Prostate gland (tissue), 2 donors: ENCODE results near the gene POLR3E. TPM values are rescaled to one million over a fixed set of nuclear protein-coding genes. Genes with fewer than 3 reads are reported as not detected.

ENCODE experiments used
- DNase-seq: peaks from one replicate; pipeline ENCODE4 v3.0.0-alpha.2; 2019; ENCODE audit warnings: low spot score
- H3K27ac ChIP-seq, 2 donors: fragments of 200-600 bp; sonication (generic); 2 replicates each; pipeline ENCODE4 v1.5.1; 2017 to 2019
- H3K27me3 ChIP-seq: fragments of 200-600 bp; sonication (generic); replicated peaks from 2 replicates; pipeline ENCODE4 v1.5.1; 2019; ENCODE audit not compliant: insufficient read depth
- H3K36me3 ChIP-seq, 2 donors: fragments of 200-600 bp; sonication (generic); 1 replicate in 1 of 2; 2 replicates in 1 of 2; pipeline versions ENCODE4 v1.5.1 to v1.8.1; 2017 to 2019
- H3K4me1 ChIP-seq: fragments of 200-600 bp; sonication (generic); replicated peaks from 2 replicates; pipeline ENCODE4 v1.5.1; 2019
- H3K4me3 ChIP-seq, 2 donors: fragments of 200-600 bp; sonication (generic); 2 replicates each; pipeline ENCODE4 v1.5.1; 2017 to 2019
- H3K9me3 ChIP-seq: fragments of 200-600 bp; sonication (generic); 2 replicates; pipeline ENCODE4 v1.5.1; 2017
- POLR2A ChIP-seq: fragments of 450-650 bp; IDR thresholded peaks from one replicate; pipeline ENCODE4 v1.6.1; 2016; ENCODE audit warnings: antibody characterized with exemption, mild to moderate bottlenecking
- POLR2AphosphoS5 ChIP-seq: sonication (generic); formaldehyde crosslinking; IDR thresholded peaks from one replicate; pipeline ENCODE4 v1.6.1; 2017; ENCODE audit warnings: antibody characterized with exemption
- WGBS: methylation state at CpG from one replicate; pipeline ENCODE4 v1.1.5; 2018; 5-methylcytosine and 5-hydroxymethylcytosine counted together
- intact Hi-C: fragments of 100-400 bp; cut with DNase I; formaldehyde crosslinking; loops from one replicate; pipeline ENCODE4 v1.14.2; 2022
- total RNA-seq, 2 donors: library from RNA; depleted of rRNA; stranded (reverse); fragments of >200 nt; gene quantifications; one replicate each; pipeline ENCODE4 v1.1.0, GENCODE V29; 2016
- TF ChIP-seq, protein P1 (sequence below), 4 experiments: fragments of 200-600 bp in 2 of 4; fragments of 450-650 bp in 2 of 4; sonication (generic) in 2 of 4; IDR thresholded peaks; 1 replicate in 3 of 4; 2 replicates in 1 of 4; pipeline ENCODE4 v1.5.1; 2016 to 2019; ENCODE audit warnings: antibody characterized with exemption in 4 of 4, mild to moderate bottlenecking in 2 of 4, moderate library complexity in 2 of 4

The POLR3E gene
- total RNA-seq, 2 donors from 2014 or later = 52.3 to 61.7 TPM

DNA sequence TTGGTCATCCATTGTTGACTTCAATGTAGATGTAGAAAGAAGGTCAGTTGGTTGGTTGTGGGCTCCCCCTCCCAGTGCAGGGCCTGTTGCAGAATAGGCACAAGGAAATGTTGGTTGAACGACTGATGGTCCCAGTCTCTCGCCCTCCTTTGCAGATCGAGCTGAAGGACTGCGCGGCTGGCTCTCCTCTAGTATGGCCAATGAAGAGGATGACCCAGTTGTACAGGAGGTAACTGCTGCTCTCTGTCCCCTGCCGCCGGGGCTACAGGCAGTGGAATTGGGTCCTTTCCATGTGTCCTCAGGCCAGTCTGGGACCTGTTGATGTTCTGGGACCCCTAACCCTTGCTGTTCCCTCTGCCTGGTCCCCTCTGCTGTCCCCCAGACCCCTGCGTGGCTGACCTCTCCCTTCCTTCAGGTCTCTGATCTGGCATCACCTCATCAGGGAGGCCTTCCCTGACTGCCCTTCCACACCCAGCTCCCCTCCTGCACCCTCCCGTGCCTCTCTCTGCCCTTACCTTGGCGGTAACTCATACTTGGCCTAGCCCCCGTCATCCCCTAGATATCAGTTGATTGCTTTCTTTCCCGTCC, 5.7 kb downstream of the POLR3E start:
- Histone ChIP-seq H3K9me3 (no peaks in the 10 kb centered on the region), H3K4me1 (peaks cover 5% of the 10 kb centered on the region), H3K27me3 (no peaks in the 10 kb centered on the region), H3K27ac (no peak overlapping the region), H3K36me3 (peaks cover 0 to 5% of the 10 kb centered on the region in 2 donors), H3K4me3 (no peak overlapping the region)
- whole genome bisulfite sequencing = 95% methylated on average over 12 of the region's 12 CpGs
- intact Hi-C loops = no loop called here
- TF ChIP-seq POLR2AphosphoS5 (no peak), POLR2A (no peak)
- TF ChIP-seq, protein P1, sequence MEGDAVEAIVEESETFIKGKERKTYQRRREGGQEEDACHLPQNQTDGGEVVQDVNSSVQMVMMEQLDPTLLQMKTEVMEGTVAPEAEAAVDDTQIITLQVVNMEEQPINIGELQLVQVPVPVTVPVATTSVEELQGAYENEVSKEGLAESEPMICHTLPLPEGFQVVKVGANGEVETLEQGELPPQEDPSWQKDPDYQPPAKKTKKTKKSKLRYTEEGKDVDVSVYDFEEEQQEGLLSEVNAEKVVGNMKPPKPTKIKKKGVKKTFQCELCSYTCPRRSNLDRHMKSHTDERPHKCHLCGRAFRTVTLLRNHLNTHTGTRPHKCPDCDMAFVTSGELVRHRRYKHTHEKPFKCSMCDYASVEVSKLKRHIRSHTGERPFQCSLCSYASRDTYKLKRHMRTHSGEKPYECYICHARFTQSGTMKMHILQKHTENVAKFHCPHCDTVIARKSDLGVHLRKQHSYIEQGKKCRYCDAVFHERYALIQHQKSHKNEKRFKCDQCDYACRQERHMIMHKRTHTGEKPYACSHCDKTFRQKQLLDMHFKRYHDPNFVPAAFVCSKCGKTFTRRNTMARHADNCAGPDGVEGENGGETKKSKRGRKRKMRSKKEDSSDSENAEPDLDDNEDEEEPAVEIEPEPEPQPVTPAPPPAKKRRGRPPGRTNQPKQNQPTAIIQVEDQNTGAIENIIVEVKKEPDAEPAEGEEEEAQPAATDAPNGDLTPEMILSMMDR (IDR thresholded peaks at IDR 0.05) = no peak
- DNase-seq = no peak

DNA sequence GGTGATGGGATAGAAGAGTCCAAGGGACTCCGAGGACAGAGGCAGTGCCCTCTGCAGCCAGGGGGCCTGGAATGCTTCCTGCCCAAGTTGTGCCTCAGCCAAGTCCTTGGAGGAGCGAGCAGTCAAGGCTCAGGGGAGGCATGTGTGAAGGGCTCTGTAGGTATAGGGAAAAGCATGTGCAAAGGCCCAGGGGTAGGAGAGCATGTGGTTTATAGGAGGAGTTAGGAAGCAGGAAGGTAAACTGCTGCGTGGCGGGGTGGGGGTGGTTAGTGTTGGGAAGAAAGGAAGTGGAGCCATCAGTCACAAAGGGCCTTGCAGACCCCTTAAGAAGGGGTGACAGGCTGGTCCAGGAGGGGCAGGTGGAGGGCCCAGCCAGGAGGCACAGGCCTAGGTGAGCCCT, 7.2 kb downstream of the POLR3E start:
- Histone ChIP-seq H3K4me3 (no peak overlapping the region), H3K4me1 (no peaks in the 10 kb centered on the region), H3K36me3 (peaks cover 5 to 10% of the 10 kb centered on the region in 2 donors), H3K9me3 (no peaks in the 10 kb centered on the region), H3K27me3 (no peaks in the 10 kb centered on the region), H3K27ac (no peak overlapping the region)
- intact Hi-C loops = no loop called here
- no peak for TF ChIP-seq POLR2AphosphoS5
- TF ChIP-seq POLR2A = no peak
- TF ChIP-seq, protein P1 (IDR thresholded peaks at IDR 0.05) = no peak
- WGBS = 97% methylated on average over 4 of the region's 4 CpGs
- no peak for DNase-seq

DNA sequence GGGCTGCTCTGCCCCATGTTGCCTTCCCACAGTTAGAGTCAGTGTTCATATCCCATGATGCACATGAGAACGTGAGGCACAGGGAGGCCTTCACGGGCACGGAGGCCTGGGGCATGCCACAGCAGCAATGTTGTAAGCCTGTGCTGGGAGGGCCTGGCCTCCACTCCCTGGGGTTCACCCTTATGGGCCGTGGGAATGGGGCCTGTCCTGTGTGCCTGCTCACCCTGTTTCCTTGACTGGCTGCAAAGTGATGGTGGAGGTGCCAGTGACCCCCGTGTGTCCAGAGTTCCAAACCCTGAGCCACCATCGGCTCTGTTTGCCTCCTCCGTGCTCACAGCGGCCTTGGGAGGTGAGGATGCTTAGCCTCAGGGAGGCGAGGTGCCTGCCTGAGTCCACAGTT, 9.6 kb downstream of the POLR3E start:
- 87% methylated on average over 9 of the region's 9 CpGs for WGBS
- H3K36me3 ChIP-seq = peaks cover 10 to 16% of the 10 kb centered on the region in 2 donors
- intact Hi-C loops = no loop called here
- no peak for DNase-seq
- TF ChIP-seq POLR2A = no peak
- no peak for TF ChIP-seq POLR2AphosphoS5
- TF ChIP-seq, protein P1 (IDR thresholded peaks at IDR 0.05) = no peak
- H3K9me3 ChIP-seq = no peaks in the 10 kb centered on the region
- no peak overlapping the region for H3K4me3 ChIP-seq
- H3K4me1 ChIP-seq = no peaks in the 10 kb centered on the region
- no peaks in the 10 kb centered on the region for H3K27me3 ChIP-seq
- H3K27ac ChIP-seq = no peak overlapping the region

DNA sequence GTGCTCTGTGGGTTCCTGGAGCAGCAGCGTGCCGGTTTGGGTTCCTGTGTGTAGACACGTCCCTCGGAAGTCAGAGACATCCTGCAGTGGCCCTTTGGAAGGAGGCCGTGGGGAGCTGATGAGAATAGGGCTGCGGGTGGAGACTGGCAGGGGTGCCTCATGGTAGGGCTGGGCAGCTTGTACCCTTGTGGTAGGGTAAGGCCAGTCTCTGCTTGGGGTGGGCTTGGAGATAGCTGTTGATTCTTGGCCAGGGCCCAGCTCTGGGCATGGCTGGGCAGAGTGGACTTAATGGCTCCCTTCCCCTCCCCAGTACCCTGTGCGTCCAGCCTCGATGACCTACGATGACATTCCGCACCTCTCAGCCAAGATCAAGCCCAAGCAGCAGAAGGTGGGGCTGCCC, 10.6 kb downstream of the POLR3E start:
- H3K27ac ChIP-seq = no peak overlapping the region
- intact Hi-C loops = no loop called here
- no peak for DNase-seq
- no peaks in the 10 kb centered on the region for H3K9me3 ChIP-seq
- peaks cover 10 to 16% of the 10 kb centered on the region in 2 donors for H3K36me3 ChIP-seq
- no peak overlapping the region for H3K4me3 ChIP-seq
- 97% methylated on average over 10 of the region's 10 CpGs for WGBS
- no peaks in the 10 kb centered on the region for H3K4me1 ChIP-seq
- TF ChIP-seq, protein P1 (IDR thresholded peaks at IDR 0.05) = no peak
- TF ChIP-seq POLR2AphosphoS5 (no peak), POLR2A (no peak)
- H3K27me3 ChIP-seq = no peaks in the 10 kb centered on the region

DNA sequence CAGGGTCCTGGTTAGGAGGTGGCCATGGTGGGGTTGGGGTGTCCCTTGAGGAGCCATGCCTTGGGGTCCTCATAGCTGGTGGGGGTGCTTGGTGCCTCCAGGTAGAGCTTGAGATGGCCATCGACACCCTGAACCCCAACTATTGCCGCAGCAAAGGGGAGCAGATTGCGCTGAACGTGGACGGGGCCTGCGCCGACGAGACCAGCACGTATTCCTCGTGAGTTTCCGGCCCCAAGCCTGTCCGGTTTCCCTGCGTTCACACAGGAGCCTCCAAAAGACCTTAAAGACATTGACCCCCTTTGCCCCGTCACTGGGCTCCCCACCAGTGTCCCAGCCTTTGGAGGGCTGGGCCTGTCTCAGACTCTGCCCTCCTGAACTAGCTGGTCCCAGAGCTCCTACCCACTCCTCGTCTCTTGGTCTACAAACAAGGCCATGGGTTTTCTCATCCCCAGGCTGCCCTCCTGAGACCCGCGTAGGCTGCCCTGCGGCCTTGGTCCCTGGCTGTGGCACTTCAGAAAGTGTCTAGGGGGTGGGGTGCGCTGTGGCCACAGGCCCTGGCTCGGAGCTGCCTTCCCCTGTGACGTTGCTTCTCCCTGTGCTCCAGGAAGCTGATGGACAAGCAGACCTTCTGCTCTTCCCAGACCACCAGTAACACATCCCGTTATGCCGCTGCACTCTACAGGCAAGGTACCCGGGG, 11.8 kb downstream of the POLR3E start:
- Histone ChIP-seq H3K27ac (no peak overlapping the region), H3K9me3 (no peaks in the 10 kb centered on the region), H3K4me1 (peaks cover 4% of the 10 kb centered on the region), H3K4me3 (no peak overlapping the region), H3K36me3 (peaks cover 10 to 16% of the 10 kb centered on the region in 2 donors), H3K27me3 (no peaks in the 10 kb centered on the region)
- TF ChIP-seq, protein P1 (IDR thresholded peaks at IDR 0.05) = no peak
- TF ChIP-seq POLR2AphosphoS5 = no peak
- no peak for TF ChIP-seq POLR2A
- intact Hi-C loops = no loop called here
- 93% methylated on average over 23 of the region's 24 CpGs for WGBS
- DNase-seq = no peak
